Body of pancreas (tissue), 4 donors: Measurements from ENCODE around the gene LEP. TPM values are rescaled to one million over a fixed set of nuclear protein-coding genes. Genes with fewer than 3 reads are reported as not detected.

Experiments
- ATAC-seq: fragments of 150-250 bp; one replicate; pipeline ENCODE4 v1.9.1; 2016
- DNase-seq, 4 donors: peaks; one replicate each; pipeline ENCODE4 v3.0.0-alpha.2; 2019
- H3K27ac ChIP-seq, 4 donors: fragments of 200-600 bp; sonication (generic); 1 replicate in 3 of 4; 2 replicates in 1 of 4; pipeline versions ENCODE4 v1.5.1 to v1.6.1; 2016 to 2019; ENCODE audit warnings: mild to moderate bottlenecking in 1 of 4, mixed read lengths in 1 of 4, moderate library complexity in 1 of 4
- H3K27me3 ChIP-seq, 2 donors: fragments of 200-600 bp; sonication (generic); one replicate each; pipeline ENCODE4 v1.6.0; 2016; ENCODE audit warnings: mild to moderate bottlenecking in 1 of 2
- H3K36me3 ChIP-seq, 2 donors: fragments of 200-600 bp; sonication (generic); replicated peaks in 1 of 2; 2 replicates each; pipeline ENCODE4 v1.5.1; 2016; ENCODE audit warnings: low read depth in 2 of 2; ENCODE audit not compliant: insufficient read depth in 1 of 2
- H3K4me1 ChIP-seq: fragments of 200-600 bp; sonication (generic); one replicate; pipeline ENCODE4 v1.6.0; 2016
- H3K4me3 ChIP-seq, 2 donors: fragments of 200-600 bp; sonication (generic); 1 replicate in 1 of 2; 2 replicates in 1 of 2; pipeline ENCODE4 v1.5.1; 2016 to 2019
- H3K9me3 ChIP-seq, 3 donors: fragments of 200-600 bp; sonication (generic); 1 replicate in 2 of 3; 2 replicates in 1 of 3; pipeline ENCODE4 v1.5.1; 2016
- POLR2A ChIP-seq, 3 donors: fragments of 450-650 bp; IDR thresholded peaks; one replicate each; pipeline ENCODE4 v1.6.1; 2016; ENCODE audit warnings: antibody characterized with exemption in 3 of 3, mild to moderate bottlenecking in 2 of 3
- WGBS, 2 donors: methylation state at CpG; one replicate each; pipeline ENCODE4 v1.1.5; 2017; 5-methylcytosine and 5-hydroxymethylcytosine counted together
- intact Hi-C: fragments of 100-400 bp; cut with DNase I; formaldehyde crosslinking; loops from one replicate; pipeline ENCODE4 v1.15.1; 2023
- total RNA-seq, 2 donors: library from RNA; depleted of rRNA; stranded (reverse); fragments of >200 nt; gene quantifications; one replicate each; pipeline ENCODE4 v1.1.0, GENCODE V29; 2016
- TF ChIP-seq, protein P1 (sequence below), 7 experiments: fragments of 450-650 bp in 4 of 7; fragments of 200-600 bp in 3 of 7; sonication (generic) in 3 of 7; IDR thresholded peaks; one replicate each; pipeline ENCODE4 v1.5.1; 2016 to 2019; ENCODE audit warnings: antibody characterized with exemption in 7 of 7

The LEP gene
- total RNA-seq, 2 donors from 2014 or later = 1.8 to 72.8 TPM

DNA sequence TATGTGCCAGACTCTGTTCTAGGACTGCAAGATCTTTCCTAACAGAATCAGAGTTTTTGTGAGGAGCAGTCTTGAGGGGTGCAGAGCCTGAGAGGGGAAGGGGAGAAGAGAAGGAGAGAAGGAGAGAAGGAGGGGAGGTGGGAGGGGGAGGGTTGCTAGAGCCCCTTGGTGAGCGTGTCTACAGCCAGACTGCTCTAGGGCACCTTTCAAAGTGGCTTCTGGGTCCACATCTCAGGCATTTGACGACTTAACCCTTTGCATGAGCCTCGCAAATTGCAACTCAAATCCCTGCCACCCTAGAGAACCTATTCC is 31.1 kb upstream of the LEP start:
- Histone ChIP-seq H3K4me3 (no peak overlapping the region), H3K27ac (no peak overlapping the region), H3K9me3 (no peaks in the 10 kb centered on the region), H3K4me1 (no peaks in the 10 kb centered on the region), H3K27me3 (no peaks in the 10 kb centered on the region), H3K36me3 (no peaks in the 10 kb centered on the region)
- 28 to 38% methylated on average over 3 of the region's 3 CpGs for WGBS, 2 donors
- TF ChIP-seq, protein P1, sequence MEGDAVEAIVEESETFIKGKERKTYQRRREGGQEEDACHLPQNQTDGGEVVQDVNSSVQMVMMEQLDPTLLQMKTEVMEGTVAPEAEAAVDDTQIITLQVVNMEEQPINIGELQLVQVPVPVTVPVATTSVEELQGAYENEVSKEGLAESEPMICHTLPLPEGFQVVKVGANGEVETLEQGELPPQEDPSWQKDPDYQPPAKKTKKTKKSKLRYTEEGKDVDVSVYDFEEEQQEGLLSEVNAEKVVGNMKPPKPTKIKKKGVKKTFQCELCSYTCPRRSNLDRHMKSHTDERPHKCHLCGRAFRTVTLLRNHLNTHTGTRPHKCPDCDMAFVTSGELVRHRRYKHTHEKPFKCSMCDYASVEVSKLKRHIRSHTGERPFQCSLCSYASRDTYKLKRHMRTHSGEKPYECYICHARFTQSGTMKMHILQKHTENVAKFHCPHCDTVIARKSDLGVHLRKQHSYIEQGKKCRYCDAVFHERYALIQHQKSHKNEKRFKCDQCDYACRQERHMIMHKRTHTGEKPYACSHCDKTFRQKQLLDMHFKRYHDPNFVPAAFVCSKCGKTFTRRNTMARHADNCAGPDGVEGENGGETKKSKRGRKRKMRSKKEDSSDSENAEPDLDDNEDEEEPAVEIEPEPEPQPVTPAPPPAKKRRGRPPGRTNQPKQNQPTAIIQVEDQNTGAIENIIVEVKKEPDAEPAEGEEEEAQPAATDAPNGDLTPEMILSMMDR (IDR thresholded peaks at IDR 0.05) = no peak
- no peak for TF ChIP-seq POLR2A (IDR thresholded peaks at IDR 0.05)
- ATAC-seq (no peak), DNase-seq (no peak)
- intact Hi-C loops = loop anchor here (10.0 kb wide), 1 partner anchor 505 kb away; no protein-coding TSS in a partner anchor

DNA sequence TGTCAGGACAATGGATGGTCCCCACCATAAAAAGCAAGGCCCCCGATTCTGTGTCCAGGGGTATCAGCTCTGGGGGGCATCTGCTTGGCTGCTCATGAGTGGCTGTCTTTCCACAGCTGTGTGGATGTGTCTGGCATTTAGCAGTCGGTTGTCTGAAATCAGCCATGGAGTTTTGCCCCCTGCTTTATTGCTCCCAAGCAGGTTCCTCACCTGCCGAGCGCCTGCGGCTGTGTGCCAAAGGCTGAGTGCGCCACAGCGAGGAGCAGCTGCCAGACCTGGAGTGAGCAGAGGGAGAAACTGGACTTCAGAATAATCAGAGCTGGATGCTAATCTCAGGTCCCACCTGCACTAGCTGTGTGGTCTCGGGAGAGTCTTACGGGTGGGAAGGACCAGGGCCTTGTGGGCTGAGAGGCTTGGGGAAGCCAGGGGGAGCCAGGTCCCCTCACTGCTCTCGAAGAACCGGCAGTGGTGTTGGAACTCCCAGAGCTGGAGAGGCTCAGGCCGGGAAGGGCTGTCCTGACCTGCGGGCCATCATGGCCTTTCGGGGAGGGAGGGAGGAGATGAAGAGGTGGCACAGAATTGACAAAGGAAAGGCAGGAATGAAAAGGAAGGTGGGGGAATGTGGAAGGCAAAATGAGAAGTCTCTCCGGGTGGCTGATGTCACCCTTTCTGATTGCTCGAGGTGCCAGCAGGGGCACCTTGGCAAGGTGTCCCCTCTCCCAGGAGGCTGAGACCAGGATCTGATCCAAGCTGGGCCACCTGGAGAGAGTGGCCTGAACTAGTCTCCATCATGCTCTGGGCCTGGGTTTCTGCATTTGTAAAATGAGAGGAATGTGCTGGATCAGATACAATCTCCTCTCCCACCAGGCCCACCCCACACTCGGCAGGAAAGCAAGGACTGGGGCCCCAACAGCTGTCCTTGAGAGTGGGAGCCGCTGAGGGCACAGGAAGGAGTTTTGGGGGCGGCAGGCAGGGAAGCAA is 30.2 kb upstream of the LEP start:
- ATAC-seq (no peak), DNase-seq (no peak)
- 61 to 71% methylated on average over 18 to 19 of the region's 19 CpGs for WGBS, 2 donors
- H3K27me3 ChIP-seq = no peaks in the 10 kb centered on the region
- H3K9me3 ChIP-seq = no peaks in the 10 kb centered on the region
- H3K4me3 ChIP-seq = no peak overlapping the region
- intact Hi-C loops = loop anchor here (10.0 kb wide), 1 partner anchor 506 kb away; no protein-coding TSS in a partner anchor
- H3K4me1 ChIP-seq = no peaks in the 10 kb centered on the region
- H3K36me3 ChIP-seq = no peaks in the 10 kb centered on the region
- TF ChIP-seq, protein P1 (IDR thresholded peaks at IDR 0.05) = no peak
- no peak for TF ChIP-seq POLR2A (IDR thresholded peaks at IDR 0.05)
- no peak overlapping the region for H3K27ac ChIP-seq

DNA sequence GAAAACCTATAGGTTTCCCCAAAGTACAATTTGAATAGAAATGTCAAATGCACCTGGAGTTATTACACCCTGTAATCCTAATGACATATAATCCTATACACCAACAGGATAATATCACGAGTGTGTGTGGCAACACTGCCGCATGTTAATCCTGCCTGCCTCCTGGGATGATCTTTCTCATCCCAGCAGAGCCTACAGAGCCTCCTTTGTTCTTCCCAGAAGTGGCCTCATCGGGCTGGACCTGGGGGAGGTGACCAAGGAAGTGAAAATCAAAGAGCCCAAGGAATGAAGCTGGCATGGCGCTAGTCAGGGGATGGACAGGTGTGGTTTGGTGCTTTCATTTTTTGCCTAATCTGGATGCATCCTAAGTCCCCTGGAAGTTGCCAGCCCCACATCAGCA is 29.5 kb upstream of the LEP start:
- H3K27me3 ChIP-seq = no peaks in the 10 kb centered on the region
- TF ChIP-seq POLR2A (IDR thresholded peaks at IDR 0.05) = no peak
- TF ChIP-seq, protein P1 (IDR thresholded peaks at IDR 0.05) = no peak
- WGBS, 2 donors = 40 to 46% methylated on average over 4 of the region's 4 CpGs
- intact Hi-C loops = loop anchor here (10.0 kb wide), 1 partner anchor 507 kb away; no protein-coding TSS in a partner anchor
- H3K36me3 ChIP-seq = no peaks in the 10 kb centered on the region
- no peaks in the 10 kb centered on the region for H3K4me1 ChIP-seq
- no peak overlapping the region for H3K4me3 ChIP-seq
- H3K9me3 ChIP-seq = no peaks in the 10 kb centered on the region
- no peak for DNase-seq
- no peak for ATAC-seq
- H3K27ac ChIP-seq = no peak overlapping the region

DNA sequence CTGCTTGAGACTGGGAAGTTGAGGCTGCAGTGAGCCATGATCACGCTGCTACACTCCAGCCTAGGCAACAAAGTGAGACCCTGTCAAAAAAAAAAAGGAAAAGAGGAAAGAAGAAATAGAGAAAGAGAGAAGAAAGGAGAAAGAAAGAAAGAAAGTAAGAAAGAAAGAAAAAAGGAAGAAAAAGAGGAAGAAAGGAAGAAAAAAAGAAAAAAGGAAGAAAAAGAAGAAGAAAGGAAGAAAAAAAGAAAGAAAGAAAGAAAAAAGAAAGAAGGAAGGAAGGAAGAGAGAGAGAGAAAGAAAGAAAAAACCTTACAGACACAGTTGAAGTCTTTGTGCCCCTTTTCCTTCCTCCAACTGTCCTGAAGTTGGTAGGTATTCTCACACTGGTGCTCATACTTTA is 26.6 kb upstream of the LEP start:
- Histone ChIP-seq H3K36me3 (no peaks in the 10 kb centered on the region), H3K9me3 (no peaks in the 10 kb centered on the region), H3K4me1 (no peaks in the 10 kb centered on the region), H3K27me3 (no peaks in the 10 kb centered on the region), H3K27ac (no peak overlapping the region), H3K4me3 (no peak overlapping the region)
- no peak for DNase-seq
- ATAC-seq = no peak
- TF ChIP-seq, protein P1 (IDR thresholded peaks at IDR 0.05) = no peak
- TF ChIP-seq POLR2A (IDR thresholded peaks at IDR 0.05) = no peak
- intact Hi-C loops = loop anchor here (10.0 kb wide), 1 partner anchor 510 kb away; no protein-coding TSS in a partner anchor
- 89 to 100% methylated on average over 1 of the region's 1 CpG for WGBS, 2 donors
